PFSK-1 (cell line): ENCODE results near the gene SYTL3.

ENCODE experiments used
- FOXP2 ChIP-seq: optimal IDR thresholded peaks from 2 replicates; pipeline ENCODE3; 2011; ENCODE audit warnings: borderline replicate concordance, control low read depth, inconsistent platforms; ENCODE audit not compliant: insufficient read depth; ENCODE audit errors: extremely low read length, extremely low read depth
- POLR2AphosphoS5 ChIP-seq: IDR thresholded peaks from 2 replicates; pipeline ENCODE4 v1.6.1; 2012; ENCODE audit warnings: low read depth, mild to moderate bottlenecking, control low read depth, low read length, moderate library complexity
- SIN3A ChIP-seq: IDR thresholded peaks from 2 replicates; pipeline ENCODE4 v1.6.1; 2012; ENCODE audit warnings: mild to moderate bottlenecking, low read length, moderate library complexity, borderline replicate concordance; ENCODE audit not compliant: insufficient read depth
- TAF1 ChIP-seq: IDR thresholded peaks from 2 replicates; pipeline ENCODE4 v1.6.1; 2012; ENCODE audit warnings: low read length, control low read depth, borderline replicate concordance; ENCODE audit not compliant: insufficient read depth
- TF ChIP-seq, protein P1 (sequence below), 2 experiments: IDR thresholded peaks; 2 replicates each; pipeline versions ENCODE4 v1.6.1 to v1.8.0; 2011 to 2012; ENCODE audit warnings: low read depth in 2 of 2, low read length in 2 of 2, control low read depth in 1 of 2, inconsistent platforms in 1 of 2, mild to moderate bottlenecking in 1 of 2, moderate library complexity in 1 of 2; ENCODE audit not compliant: insufficient read depth in 1 of 2

SYTL3 gene

DNA sequence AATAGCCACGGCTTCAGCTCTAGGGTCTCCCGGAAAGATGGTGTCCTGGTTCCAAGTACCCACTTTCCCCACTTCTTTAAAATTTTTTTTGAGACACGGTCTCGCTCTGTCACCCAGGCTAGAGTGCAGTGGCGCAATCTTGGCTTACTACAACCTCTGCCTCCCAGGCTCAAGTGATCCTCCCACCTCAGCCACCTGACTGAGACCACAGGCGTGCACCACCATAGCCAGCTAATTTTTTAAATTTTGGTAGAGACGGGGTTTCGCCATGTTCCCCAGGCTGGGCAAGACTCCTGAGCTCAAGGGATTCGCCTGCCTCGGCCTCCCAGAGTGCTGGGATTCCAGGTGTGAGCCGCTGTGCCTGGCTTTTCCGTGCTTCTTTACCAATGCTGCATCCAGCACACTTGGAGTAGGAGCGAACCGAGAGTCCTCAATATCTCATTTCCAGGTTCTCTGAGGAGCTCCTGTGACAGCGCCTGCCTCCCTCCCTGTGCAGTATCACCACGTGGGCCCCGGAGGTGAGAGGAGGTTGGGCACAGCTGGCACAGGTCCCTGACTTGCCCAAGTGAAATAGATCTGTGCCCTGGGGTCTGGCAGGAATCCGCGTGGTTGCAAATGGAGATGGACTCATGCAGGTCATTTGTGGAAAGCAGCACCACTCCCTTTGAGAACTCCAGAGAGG lies 132.0 kb downstream of the SYTL3 start:
- TF ChIP-seq FOXP2: no peak
- TF ChIP-seq POLR2AphosphoS5: no peak

- TF ChIP-seq POLR2AphosphoS5 (no peak), SIN3A (no peak), FOXP2 (no peak), TAF1 (no peak)
- TF ChIP-seq, protein P1, sequence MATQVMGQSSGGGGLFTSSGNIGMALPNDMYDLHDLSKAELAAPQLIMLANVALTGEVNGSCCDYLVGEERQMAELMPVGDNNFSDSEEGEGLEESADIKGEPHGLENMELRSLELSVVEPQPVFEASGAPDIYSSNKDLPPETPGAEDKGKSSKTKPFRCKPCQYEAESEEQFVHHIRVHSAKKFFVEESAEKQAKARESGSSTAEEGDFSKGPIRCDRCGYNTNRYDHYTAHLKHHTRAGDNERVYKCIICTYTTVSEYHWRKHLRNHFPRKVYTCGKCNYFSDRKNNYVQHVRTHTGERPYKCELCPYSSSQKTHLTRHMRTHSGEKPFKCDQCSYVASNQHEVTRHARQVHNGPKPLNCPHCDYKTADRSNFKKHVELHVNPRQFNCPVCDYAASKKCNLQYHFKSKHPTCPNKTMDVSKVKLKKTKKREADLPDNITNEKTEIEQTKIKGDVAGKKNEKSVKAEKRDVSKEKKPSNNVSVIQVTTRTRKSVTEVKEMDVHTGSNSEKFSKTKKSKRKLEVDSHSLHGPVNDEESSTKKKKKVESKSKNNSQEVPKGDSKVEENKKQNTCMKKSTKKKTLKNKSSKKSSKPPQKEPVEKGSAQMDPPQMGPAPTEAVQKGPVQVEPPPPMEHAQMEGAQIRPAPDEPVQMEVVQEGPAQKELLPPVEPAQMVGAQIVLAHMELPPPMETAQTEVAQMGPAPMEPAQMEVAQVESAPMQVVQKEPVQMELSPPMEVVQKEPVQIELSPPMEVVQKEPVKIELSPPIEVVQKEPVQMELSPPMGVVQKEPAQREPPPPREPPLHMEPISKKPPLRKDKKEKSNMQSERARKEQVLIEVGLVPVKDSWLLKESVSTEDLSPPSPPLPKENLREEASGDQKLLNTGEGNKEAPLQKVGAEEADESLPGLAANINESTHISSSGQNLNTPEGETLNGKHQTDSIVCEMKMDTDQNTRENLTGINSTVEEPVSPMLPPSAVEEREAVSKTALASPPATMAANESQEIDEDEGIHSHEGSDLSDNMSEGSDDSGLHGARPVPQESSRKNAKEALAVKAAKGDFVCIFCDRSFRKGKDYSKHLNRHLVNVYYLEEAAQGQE (IDR thresholded peaks at IDR 0.05; ENCODE audit: insufficient read depth in 1 of 2, low read depth in 2 of 2, low read length in 2 of 2): no peak
These were observed 132.7 kb downstream of the SYTL3 start for GRCh38 chr6:158782432-158783166.

DNA sequence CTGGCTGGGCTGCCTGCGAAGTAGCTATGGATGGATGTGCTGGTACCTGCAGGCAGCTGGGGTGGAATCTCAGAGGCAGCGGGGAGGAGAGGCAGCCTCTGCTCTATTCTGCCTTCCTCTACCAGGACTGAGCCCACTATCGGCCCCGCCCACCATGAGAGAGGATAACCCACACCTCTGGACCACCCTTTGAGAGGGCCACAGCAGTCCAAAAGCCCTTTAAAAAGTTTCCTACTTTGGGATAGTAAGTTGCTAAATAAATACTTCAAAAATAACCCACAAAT lies 133.3 kb downstream of the SYTL3 start:
- TF ChIP-seq POLR2AphosphoS5: no peak
- no peak for TF ChIP-seq SIN3A
- TF ChIP-seq FOXP2: no peak
- TF ChIP-seq, protein P1 (IDR thresholded peaks at IDR 0.05; ENCODE audit: insufficient read depth in 1 of 2, low read depth in 2 of 2, low read length in 2 of 2): no peak
- TF ChIP-seq TAF1: no peak

GRCh38 chr6:158783851-158784250 lies 134.0 kb downstream of the SYTL3 start:
- TF ChIP-seq TAF1: no peak
- no peak for TF ChIP-seq POLR2AphosphoS5
- TF ChIP-seq SIN3A: no peak
- no peak for TF ChIP-seq FOXP2
- TF ChIP-seq, protein P1 (IDR thresholded peaks at IDR 0.05; ENCODE audit: insufficient read depth in 1 of 2, low read depth in 2 of 2, low read length in 2 of 2): no peak

GRCh38 chr6:158784505-158784904 lies 134.7 kb downstream of the SYTL3 start:
- TF ChIP-seq POLR2AphosphoS5 (no peak), TAF1 (no peak), FOXP2 (no peak), SIN3A (no peak)
- TF ChIP-seq, protein P1 (IDR thresholded peaks at IDR 0.05; ENCODE audit: insufficient read depth in 1 of 2, low read depth in 2 of 2, low read length in 2 of 2): no peak
